NCI-H2196 (cell line): ENCODE data around the gene INPPL1.

Experiments used
- DNase-seq: peaks from one replicate; lab custom pipeline; 2025; ENCODE audit not compliant: unreplicated experiment; lab: John Stamatoyannopoulos, UW

The INPPL1 gene

GRCh38 chr11:72232260-72233055 is 7.9 kb downstream of the INPPL1 start:
- DNase-seq: no peak

GRCh38 chr11:72233056-72233772 is 8.6 kb downstream of the INPPL1 start:
- no peak for DNase-seq

- no peak for DNase-seq
Measured at GRCh38 chr11:72233773-72234513, 9.4 kb downstream of the INPPL1 start.

- DNase-seq: no peak
Measured at GRCh38 chr11:72234514-72234830, 9.9 kb downstream of the INPPL1 start.

GRCh38 chr11:72234920-72235319 is 10.4 kb downstream of the INPPL1 start:
- DNase-seq: no peak

GRCh38 chr11:72235351-72236057 is 10.9 kb downstream of the INPPL1 start:
- DNase-seq: no peak

- no peak for DNase-seq
Measured at GRCh38 chr11:72236083-72236697, 11.6 kb downstream of the INPPL1 start.

- no peak for DNase-seq
Measured at GRCh38 chr11:72236774-72237111, 12.2 kb downstream of the INPPL1 start.

- no peak for DNase-seq
Measured at GRCh38 chr11:72237112-72237931, 12.8 kb downstream of the INPPL1 start.

GRCh38 chr11:72238040-72238450 is 13.5 kb downstream of the INPPL1 start:
- peak; percentile 49 for DNase-seq

- no peak for DNase-seq
Measured at GRCh38 chr11:72238492-72239312, 14.1 kb downstream of the INPPL1 start.

- peak; percentile 81 for DNase-seq
Measured at GRCh38 chr11:72239313-72239848, 14.8 kb downstream of the INPPL1 start.

GRCh38 chr11:72239849-72240460 is 15.4 kb downstream of the INPPL1 start:
- peak; percentile 73 for DNase-seq

- no peak for DNase-seq
Measured at GRCh38 chr11:72240461-72241290, 16.1 kb downstream of the INPPL1 start.

GRCh38 chr11:72241291-72241781 is 16.8 kb downstream of the INPPL1 start:
- no peak for DNase-seq

- no peak for DNase-seq
Measured at GRCh38 chr11:72242141-72242540, 17.6 kb downstream of the INPPL1 start.
